Progenitor cell of endocrine pancreas (in vitro differentiated cells): ENCODE data around the gene ST14. TPM values are rescaled to one million over a fixed set of nuclear protein-coding genes. Genes with fewer than 3 reads are reported as not detected.
"Not testable (repeated sequence)": the region's sequence is repeated elsewhere in the genome, so short reads cannot be mapped to it uniquely, and the experiment has no call there.

ENCODE experiments used
- DNase-seq: peaks from one replicate; pipeline ENCODE4 v3.0.0; 2021; ENCODE audit warnings: low spot score; ENCODE audit not compliant: unreplicated experiment
- H3K27ac Mint-ChIP-seq: 2 replicates; pipeline ENCODE4 v1.8.0; 2021; ENCODE audit warnings: mild to moderate bottlenecking, moderate library complexity, mixed read lengths
- H3K27me3 Mint-ChIP-seq: 2 replicates; pipeline ENCODE4 v1.8.0; 2021; ENCODE audit warnings: mixed read lengths
- H3K36me3 Mint-ChIP-seq: 2 replicates; pipeline ENCODE4 v1.8.0; 2022; ENCODE audit warnings: mixed read lengths; ENCODE audit not compliant: insufficient read depth
- H3K4me1 Mint-ChIP-seq: 2 replicates; pipeline ENCODE4 v1.8.0; 2021; ENCODE audit warnings: low read depth, mixed read lengths
- H3K4me3 Mint-ChIP-seq: 2 replicates; pipeline ENCODE4 v1.8.0; 2021; ENCODE audit warnings: low read depth, mild to moderate bottlenecking, moderate library complexity, mixed read lengths
- H3K9me3 Mint-ChIP-seq: 2 replicates; pipeline ENCODE4 v1.8.0; 2021; ENCODE audit warnings: low read depth, mixed read lengths
- total RNA-seq: library from RNA; stranded (reverse); gene quantifications from 2 replicates; pipeline ENCODE4 v1.2.1, GENCODE V29; 2021
- TF ChIP-seq, protein P1 (sequence below): fragments of 200-600 bp; sonication (generic); IDR thresholded peaks from one replicate; pipeline ENCODE4 v1.5.0; 2021; ENCODE audit warnings: antibody characterized with exemption, mild to moderate bottlenecking; ENCODE audit not compliant: unreplicated experiment

Gene ST14
- total RNA-seq, 1 donor from 2014 or later = 94.9 TPM

DNA sequence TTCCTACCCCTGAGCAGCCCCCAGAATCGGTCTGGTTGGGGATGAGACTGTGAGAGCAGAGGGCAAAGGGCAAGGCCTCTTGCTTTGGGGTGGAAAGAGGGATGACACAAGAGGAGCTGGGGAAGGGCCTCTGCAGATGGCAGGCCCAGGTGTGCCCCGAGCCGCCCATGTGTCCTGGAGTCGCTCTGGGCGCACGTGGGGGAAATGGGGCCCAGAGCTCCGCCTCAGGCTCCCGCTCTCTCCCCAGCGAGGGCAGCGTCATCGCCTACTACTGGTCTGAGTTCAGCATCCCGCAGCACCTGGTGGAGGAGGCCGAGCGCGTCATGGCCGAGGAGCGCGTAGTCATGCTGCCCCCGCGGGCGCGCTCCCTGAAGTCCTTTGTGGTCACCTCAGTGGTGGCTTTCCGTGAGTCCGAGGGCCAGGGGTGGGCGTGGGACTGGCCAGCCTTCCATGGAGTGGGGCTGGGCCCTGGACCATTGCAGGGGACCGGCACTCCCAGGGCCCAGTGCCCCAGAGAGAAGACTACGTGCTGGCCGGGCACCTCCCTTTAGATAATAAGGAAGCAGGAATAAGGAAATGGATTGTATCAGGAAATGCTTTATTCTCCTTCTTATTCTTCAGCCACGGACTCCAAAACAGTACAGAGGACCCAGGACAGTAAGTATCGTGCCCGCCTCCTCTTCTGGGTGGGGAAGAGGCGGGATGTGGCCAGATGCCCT lies 30.1 kb downstream of the ST14 start:
- Mint-ChIP-seq H3K27me3 (no peaks in the 10 kb centered on the region), H3K27ac (no peak overlapping the region), H3K4me1 (no peaks in the 10 kb centered on the region), H3K36me3 (peaks cover 25% of the 10 kb centered on the region), H3K9me3 (no peaks in the 10 kb centered on the region), H3K4me3 (no peak overlapping the region)
- DNase-seq = no peak
- TF ChIP-seq, protein P1, sequence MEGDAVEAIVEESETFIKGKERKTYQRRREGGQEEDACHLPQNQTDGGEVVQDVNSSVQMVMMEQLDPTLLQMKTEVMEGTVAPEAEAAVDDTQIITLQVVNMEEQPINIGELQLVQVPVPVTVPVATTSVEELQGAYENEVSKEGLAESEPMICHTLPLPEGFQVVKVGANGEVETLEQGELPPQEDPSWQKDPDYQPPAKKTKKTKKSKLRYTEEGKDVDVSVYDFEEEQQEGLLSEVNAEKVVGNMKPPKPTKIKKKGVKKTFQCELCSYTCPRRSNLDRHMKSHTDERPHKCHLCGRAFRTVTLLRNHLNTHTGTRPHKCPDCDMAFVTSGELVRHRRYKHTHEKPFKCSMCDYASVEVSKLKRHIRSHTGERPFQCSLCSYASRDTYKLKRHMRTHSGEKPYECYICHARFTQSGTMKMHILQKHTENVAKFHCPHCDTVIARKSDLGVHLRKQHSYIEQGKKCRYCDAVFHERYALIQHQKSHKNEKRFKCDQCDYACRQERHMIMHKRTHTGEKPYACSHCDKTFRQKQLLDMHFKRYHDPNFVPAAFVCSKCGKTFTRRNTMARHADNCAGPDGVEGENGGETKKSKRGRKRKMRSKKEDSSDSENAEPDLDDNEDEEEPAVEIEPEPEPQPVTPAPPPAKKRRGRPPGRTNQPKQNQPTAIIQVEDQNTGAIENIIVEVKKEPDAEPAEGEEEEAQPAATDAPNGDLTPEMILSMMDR = no peak

DNA sequence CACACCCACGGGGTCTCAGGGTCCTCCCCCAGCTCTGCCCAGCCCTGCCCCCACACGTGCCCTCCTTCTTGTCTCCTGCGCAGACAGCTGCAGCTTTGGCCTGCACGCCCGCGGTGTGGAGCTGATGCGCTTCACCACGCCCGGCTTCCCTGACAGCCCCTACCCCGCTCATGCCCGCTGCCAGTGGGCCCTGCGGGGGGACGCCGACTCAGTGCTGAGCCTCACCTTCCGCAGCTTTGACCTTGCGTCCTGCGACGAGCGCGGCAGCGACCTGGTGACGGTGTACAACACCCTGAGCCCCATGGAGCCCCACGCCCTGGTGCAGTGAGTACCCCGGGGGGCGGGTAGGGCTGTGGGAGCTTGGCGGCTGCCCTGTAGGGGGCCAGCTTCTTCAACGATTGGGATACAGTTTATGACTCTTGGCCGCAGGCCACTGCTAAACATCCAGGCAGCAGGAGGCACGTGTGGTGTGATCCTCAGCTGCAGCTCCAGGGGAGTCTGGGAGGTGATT lies 30.8 kb downstream of the ST14 start:
- no peaks in the 10 kb centered on the region for H3K27me3 Mint-ChIP-seq

DNA sequence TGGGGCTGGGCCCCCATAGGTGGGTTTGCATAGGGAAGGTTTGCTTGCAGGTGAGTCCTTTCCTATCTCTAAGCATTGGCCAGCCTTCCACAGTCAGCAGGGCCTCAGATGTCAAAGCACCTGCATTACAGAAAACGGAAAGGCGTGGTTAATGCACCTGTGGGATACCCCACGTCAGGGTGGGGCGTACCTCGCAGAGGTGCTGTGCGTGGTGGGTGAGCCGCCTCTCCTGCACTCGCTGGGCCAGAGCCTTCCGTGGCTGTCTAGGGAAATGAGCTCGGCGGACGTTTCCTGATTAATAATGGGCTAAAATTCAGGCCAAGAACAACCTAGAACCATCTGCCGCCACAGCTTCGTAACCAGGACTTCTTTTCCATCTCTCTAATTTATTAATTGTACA lies 32.3 kb downstream of the ST14 start:
- Mint-ChIP-seq H3K4me1 (no peaks in the 10 kb centered on the region), H3K27me3 (no peaks in the 10 kb centered on the region), H3K36me3 (peaks cover 29% of the 10 kb centered on the region), H3K9me3 (no peaks in the 10 kb centered on the region), H3K27ac (no peak overlapping the region), H3K4me3 (no peak overlapping the region)
- DNase-seq = no peak
- TF ChIP-seq, protein P1 = no peak

More for the DNA sequence above, 30.8 kb downstream of the ST14 start:
- TF ChIP-seq, protein P1 = no peak
- DNase-seq = no peak
- no peak overlapping the region for H3K27ac Mint-ChIP-seq
- H3K4me1 Mint-ChIP-seq = no peaks in the 10 kb centered on the region
- no peak overlapping the region for H3K4me3 Mint-ChIP-seq
- no peaks in the 10 kb centered on the region for H3K9me3 Mint-ChIP-seq
- H3K36me3 Mint-ChIP-seq = peaks cover 27% of the 10 kb centered on the region

DNA sequence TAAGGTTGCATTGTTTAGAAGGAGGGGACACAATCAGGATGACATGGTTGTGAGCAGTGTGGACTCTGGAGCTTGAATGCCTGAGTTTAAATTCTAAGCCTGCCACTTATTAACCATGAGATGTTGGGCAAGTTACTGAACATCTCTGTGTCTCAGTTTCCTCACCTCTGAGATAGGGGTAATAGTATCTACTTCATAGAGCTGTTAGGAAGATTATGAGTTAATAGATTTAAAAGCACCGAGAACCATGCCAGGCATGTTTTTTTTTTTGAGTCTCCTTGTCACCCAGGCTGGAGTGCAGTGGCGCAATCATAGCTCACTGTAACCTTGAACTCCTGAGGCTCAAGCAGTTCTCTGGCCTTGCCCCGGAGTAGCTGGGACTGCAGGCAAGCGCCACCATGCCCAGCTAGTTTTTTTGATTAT lies 33.3 kb downstream of the ST14 start:
- Mint-ChIP-seq H3K27ac (no peak overlapping the region), H3K27me3 (no peaks in the 10 kb centered on the region), H3K4me3 (no peak overlapping the region), H3K36me3 (peaks cover 33% of the 10 kb centered on the region), H3K9me3 (no peaks in the 10 kb centered on the region), H3K4me1 (no peaks in the 10 kb centered on the region)
- TF ChIP-seq, protein P1 = no peak
- no peak for DNase-seq

DNA sequence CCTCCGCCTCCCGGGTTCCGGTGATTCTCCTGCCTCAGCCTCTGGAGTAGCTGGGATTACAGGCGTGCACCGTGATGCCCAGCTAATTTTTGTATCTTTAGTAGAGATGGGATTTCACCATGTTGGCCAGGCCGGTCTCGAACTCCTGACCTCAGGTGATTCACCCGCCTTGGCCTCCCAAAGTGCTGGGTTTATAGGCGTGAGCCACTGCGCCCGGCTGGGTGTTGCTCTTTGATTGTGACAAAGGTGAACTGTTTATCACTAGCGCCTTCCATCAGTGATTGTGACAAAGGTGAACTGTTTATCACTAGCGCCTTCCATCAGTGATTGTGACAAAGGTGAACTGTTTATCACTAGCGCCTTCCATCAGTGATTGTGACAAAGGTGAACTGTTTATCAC lies 34.0 kb downstream of the ST14 start:
- H3K36me3 Mint-ChIP-seq = peaks cover 34% of the 10 kb centered on the region
- not testable (repeated sequence) for DNase-seq, H3K27me3 Mint-ChIP-seq, H3K4me3 Mint-ChIP-seq, H3K4me1 Mint-ChIP-seq, H3K9me3 Mint-ChIP-seq, H3K27ac Mint-ChIP-seq
